GM18870 (cell line): ENCODE measurements around the gene ADNP2.

ENCODE experiments used
- ATAC-seq: cut with Tn5 transposase; IDR thresholded peaks from one replicate; pipeline ENCODE4 v1.9.1; 2021; ENCODE audit warnings: moderate library complexity; ENCODE audit not compliant: unreplicated experiment

ADNP2 gene

GRCh38 chr18:80187956-80188642 is 79.0 kb downstream of the ADNP2 start:
- no peak for ATAC-seq

DNA sequence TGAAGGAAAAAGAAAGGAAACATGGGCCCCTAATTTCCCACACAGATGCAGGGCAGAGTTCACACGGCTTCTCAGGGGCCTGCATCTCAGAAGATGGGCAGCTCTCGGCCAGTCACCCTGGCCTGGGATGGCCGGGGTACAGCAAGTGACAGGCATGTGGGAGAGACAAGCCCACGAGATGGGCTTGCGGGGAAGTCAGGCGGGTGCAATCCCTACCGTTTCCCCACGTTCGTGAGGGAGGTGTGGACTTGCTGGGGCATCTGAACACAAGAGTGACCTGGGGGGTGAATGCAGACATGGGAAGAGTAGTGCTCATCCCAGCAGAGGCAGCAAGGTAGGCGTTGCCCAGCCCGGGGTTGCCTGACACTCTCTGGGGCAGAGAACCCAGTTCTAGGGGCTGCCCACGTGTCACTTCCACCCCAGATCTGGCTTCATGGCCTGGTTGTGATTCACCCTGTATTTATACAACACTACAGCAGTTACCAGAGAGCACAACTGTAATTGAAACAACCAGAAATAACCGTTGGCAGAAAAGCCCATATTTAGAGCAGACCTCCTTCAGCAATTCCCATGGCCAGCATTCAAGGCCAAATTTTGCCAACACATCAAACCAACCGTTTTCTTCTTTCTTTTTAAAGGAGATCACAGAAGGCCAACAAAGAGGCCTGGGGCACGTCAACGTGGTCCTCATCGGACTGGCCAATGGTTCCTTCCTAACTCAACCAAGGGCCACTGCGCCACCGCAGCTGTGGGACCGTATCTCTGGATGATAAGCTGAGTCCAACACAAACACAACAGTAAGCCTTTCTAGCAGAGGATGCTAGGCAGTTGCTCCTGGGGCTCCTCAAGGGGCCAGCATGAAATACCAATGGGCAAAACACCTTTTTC is 79.8 kb downstream of the ADNP2 start:
- no peak for ATAC-seq

DNA sequence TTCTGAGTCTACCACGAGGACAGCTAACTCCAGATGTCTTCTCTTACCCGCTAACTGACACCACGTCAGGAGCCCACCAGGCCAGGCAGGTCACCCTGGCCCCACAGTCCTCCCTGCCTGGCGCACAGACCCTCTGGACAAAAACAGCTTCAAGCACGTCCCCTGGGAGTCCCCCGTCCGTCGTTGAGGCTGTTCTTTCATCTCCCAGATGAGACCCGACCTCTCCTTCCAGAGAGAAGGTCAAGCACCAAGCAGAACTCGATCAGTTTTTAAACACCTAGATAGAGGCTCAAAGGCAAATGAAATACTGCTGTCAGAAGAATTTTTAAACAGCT is 80.4 kb downstream of the ADNP2 start:
- no peak for ATAC-seq
